ENCODE results near the gene ZNF423. TPM values are rescaled to one million over a fixed set of nuclear protein-coding genes. Genes with fewer than 3 reads are reported as not detected.

ZNF423 gene
- total and polyA plus RNA-seq, 4 donors = 1.1 to 14.8 (median 3.3) TPM

DNA sequence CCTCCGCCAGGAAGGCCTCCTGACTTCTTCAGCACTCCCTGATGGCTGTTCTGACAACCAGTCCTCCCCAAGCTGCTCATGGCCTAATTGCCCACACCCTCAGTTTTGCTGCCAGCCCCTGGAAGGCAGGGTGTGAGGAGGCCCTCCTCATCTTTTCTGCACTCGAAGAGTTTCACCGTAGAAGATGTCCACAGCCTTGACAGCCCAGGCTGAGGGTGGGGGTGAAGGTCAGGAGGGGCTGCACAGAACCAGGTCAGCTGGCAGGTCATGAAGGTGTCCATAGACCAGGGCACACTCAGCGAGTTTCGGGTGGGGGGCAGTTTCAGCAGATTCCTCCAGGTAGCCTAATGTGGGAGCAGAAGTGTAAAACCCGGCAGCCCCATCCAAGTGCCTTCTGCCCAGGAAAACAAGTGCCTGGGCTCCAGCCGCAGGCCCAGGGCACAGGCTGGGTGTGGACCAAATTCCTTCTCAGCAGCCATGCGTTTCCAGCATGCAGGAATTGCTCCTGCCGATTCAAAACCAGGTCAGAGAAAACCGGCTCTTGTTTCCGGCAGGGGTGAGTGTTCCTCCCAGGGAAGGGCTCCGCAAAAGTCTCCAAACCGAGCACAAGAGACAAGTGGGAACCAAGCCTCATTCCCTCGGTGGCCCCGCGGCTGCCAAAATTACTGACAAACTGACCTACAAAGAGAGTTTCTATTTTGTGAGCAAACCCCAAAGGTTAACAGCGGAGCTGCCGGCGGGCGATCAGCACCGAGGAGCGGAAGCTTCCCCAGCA is 253.5 kb downstream of the ZNF423 start:
- no peak overlapping the region for H3K27ac ChIP-seq (ENCODE audit: low read depth in 1 of 2, low read length in 1 of 2)
- no peak overlapping the region for H3K4me3 ChIP-seq
- WGBS, 2 donors = 83 to 93% methylated on average over 22 of the region's 22 CpGs
- H3K9me3 ChIP-seq (ENCODE audit: control insufficient read depth in 4 of 4, insufficient read depth in 3 of 4, low read length in 3 of 4) = no peaks in the 10 kb centered on the region
- peaks cover 0 to 4% (median 0%) of the 10 kb centered on the region in 5 donors for H3K4me1 ChIP-seq (ENCODE audit: control insufficient read depth in 5 of 5, insufficient read depth in 5 of 5, low read length in 5 of 5)
- no peak for TF ChIP-seq CTCF (IDR thresholded peaks at IDR 0.05; ENCODE audit: control extremely low read depth, extremely low read depth)
- H3K27me3 ChIP-seq (ENCODE audit: control insufficient read depth in 3 of 3, insufficient read depth in 3 of 3, low read length in 2 of 3) = no peaks in the 10 kb centered on the region
- no peak overlapping the region for H3K9ac ChIP-seq (ENCODE audit: insufficient read depth in 1 of 2, low read length in 2 of 2)
- no peak for ATAC-seq (ENCODE audit: insufficient read depth, low FRiP score)
- H3K36me3 ChIP-seq (ENCODE audit: control insufficient read depth in 4 of 4, insufficient read depth in 4 of 4, low read length in 4 of 4) = no peaks in the 10 kb centered on the region
- peak in 1 of 3 donors; percentile 4 for DNase-seq

- no peaks in the 10 kb centered on the region for H3K9me3 ChIP-seq (ENCODE audit: control insufficient read depth in 4 of 4, insufficient read depth in 3 of 4, low read length in 3 of 4)
- no peaks in the 10 kb centered on the region for H3K27me3 ChIP-seq (ENCODE audit: control insufficient read depth in 3 of 3, insufficient read depth in 3 of 3, low read length in 2 of 3)
- peaks cover 0 to 11% (median 4%) of the 10 kb centered on the region in 5 donors for H3K4me1 ChIP-seq (ENCODE audit: control insufficient read depth in 5 of 5, insufficient read depth in 5 of 5, low read length in 5 of 5)
- no peak overlapping the region for H3K4me3 ChIP-seq
- ATAC-seq (ENCODE audit: insufficient read depth, low FRiP score) (no peak), DNase-seq (no peak)
- no peak overlapping the region for H3K9ac ChIP-seq (ENCODE audit: insufficient read depth in 1 of 2, low read length in 2 of 2)
- no peak overlapping the region for H3K27ac ChIP-seq (ENCODE audit: low read depth in 1 of 2, low read length in 1 of 2)
- WGBS, 2 donors = 35 to 68% methylated on average over 5 to 6 of the region's 6 CpGs
- no peaks in the 10 kb centered on the region for H3K36me3 ChIP-seq (ENCODE audit: control insufficient read depth in 4 of 4, insufficient read depth in 4 of 4, low read length in 4 of 4)
- no peak for TF ChIP-seq CTCF (IDR thresholded peaks at IDR 0.05; ENCODE audit: control extremely low read depth, extremely low read depth)
These were observed 254.3 kb downstream of the ZNF423 start for GRCh38 chr16:49601576-49601975.

DNA sequence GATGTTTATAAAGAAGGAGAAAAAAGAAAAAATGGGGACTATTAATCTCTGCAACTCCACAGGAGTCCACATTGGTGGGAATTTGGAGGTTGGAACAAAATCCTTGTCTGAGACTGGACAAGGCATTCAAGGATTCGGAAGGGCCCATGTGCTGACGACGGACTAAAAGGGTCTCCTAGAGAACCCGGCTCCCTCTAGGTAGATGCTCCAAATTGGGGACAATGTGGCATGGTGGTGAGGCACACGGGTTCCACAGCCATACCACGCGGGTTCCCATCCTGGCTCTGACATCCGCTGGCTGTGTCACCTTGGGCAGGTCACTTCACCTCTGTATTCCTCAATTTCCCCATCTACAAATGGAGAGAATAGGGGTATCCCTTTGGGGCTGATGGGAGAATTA is 254.9 kb downstream of the ZNF423 start:
- H3K9me3 ChIP-seq (ENCODE audit: control insufficient read depth in 4 of 4, insufficient read depth in 3 of 4, low read length in 3 of 4) = no peaks in the 10 kb centered on the region
- DNase-seq (no peak), ATAC-seq (ENCODE audit: insufficient read depth, low FRiP score) (no peak)
- TF ChIP-seq CTCF (IDR thresholded peaks at IDR 0.05; ENCODE audit: control extremely low read depth, extremely low read depth) = no peak
- H3K27ac ChIP-seq (ENCODE audit: low read depth in 1 of 2, low read length in 1 of 2) = no peak overlapping the region
- peaks cover 0 to 17% (median 5%) of the 10 kb centered on the region in 5 donors for H3K4me1 ChIP-seq (ENCODE audit: control insufficient read depth in 5 of 5, insufficient read depth in 5 of 5, low read length in 5 of 5)
- no peak overlapping the region for H3K4me3 ChIP-seq
- H3K36me3 ChIP-seq (ENCODE audit: control insufficient read depth in 4 of 4, insufficient read depth in 4 of 4, low read length in 4 of 4) = no peaks in the 10 kb centered on the region
- H3K27me3 ChIP-seq (ENCODE audit: control insufficient read depth in 3 of 3, insufficient read depth in 3 of 3, low read length in 2 of 3) = no peaks in the 10 kb centered on the region
- 96 to 97% methylated on average over 8 of the region's 8 CpGs for WGBS, 2 donors
- no peak overlapping the region for H3K9ac ChIP-seq (ENCODE audit: insufficient read depth in 1 of 2, low read length in 2 of 2)

Measured in lung (tissue), 12 donors.